Globus pallidus (tissue), 1 donor: ENCODE measurements around the gene RNF141.

Experiments used
- DNase-seq: peaks from one replicate; pipeline ENCODE4 v3.0.0-alpha.2; 2015; ENCODE audit warnings: low spot score

Gene RNF141, protein sequence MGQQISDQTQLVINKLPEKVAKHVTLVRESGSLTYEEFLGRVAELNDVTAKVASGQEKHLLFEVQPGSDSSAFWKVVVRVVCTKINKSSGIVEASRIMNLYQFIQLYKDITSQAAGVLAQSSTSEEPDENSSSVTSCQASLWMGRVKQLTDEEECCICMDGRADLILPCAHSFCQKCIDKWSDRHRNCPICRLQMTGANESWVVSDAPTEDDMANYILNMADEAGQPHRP

GRCh38 chr11:10540915-10541560 is at the start of gene RNF141:
Gene RNF141, minus strand, starts transcription at chr11:10541187. Its CDS starts 7,029 bp downstream, at chr11:10534158.
- DNase-seq, result peak; percentile 89

DNA sequence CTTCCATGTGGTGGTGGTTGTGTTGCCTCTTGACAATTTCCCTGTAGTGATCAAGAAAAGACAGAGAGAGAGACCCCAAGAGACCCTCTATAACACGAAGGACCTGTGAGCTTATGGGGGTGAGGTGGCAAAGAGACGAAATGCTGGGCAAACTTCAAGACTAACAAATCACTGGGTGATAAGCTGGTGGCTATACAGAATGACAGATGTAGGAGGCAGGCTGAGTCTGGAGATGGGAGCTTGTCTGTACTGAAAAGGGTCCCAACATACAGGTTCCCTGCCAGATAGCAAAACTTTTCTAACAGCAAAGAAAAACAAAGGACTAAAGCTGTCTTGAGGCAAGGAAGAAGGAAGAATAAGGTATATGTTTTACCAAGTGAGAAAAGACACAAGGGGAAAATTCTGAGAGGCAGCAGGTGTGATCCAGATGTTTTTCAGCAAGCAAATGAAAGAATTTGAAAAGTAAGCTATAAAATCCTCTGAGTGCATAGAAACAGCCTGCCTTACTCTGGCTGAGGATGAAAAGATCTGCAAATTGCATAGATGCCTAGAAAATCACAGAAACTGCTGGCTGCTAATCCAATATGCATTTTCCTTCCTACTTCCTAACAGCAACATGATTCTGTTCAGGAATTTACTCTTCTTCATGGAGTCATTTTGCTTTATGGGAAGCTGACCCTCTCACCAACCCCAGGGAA is 49.4 kb upstream of the RNF141 start:
- no peak for DNase-seq

GRCh38 chr11:10588904-10589303 is 47.9 kb upstream of the RNF141 start:
- DNase-seq, result no peak

DNA sequence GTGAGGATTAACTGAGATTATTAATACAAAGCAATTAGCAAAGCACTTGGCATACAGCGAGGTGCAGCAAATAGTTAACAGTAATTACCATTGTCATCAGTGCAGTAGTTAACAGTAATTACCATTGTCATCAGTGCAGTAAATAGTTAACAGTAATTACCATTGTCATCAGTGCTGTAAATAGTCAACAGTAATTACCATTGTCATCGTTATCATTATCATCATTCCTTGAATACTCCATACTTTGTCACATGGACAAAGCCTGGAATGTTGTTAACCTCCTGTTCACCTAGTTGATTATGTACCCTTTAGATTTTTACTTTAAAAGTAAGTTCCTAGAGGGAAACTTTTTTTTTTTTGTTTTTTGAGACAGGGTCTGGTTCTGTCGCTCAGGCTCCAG is 47.0 kb upstream of the RNF141 start:
- no peak for DNase-seq

DNA sequence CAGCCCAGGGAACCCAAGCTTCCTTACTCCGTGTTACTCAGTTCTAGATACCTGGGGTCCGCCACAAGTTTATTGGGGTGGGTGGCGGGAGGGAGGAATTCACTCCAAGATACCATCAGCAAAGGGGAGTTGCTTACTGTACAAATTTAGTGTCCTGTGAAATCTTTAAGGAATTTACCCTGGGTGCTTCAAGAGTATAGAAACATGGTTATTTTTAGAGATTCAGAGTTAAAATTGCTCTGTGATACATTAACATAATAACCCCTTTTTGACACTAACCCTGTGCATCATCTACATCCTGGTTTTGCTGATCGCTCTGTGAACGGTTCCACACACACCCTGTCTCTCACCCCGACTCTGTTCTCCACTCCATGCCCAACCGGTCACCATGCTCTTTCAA is 46.4 kb upstream of the RNF141 start:
- no peak for DNase-seq

GRCh38 chr11:10584071-10584501 is 43.1 kb upstream of the RNF141 start:
- DNase-seq, result no peak

DNA sequence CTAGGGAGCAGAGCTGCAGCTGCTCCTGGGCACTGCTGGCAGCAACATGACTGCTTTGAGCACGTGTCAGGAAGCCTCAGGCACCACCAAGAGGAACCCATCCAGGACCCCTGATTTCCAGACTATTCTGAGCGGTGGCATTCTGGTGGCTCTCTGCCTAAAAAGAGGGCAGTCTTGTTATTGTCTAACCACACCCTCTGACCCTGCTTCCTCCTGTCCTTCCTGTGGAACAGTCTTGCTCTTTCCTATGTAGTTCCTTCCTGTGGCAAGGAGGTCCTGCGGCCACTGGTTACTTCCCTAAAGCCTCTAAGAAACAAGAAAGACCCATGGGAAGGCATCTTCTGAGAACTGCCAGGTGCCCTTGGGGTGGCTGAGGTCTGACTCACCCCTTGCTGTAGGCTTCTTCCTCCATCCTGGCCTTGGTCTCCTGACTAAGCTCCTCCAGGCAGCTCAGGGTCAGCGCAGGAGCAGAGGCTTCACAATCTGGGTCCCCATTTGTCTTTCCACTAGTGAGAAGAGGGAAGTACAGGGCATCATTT is 40.6 kb upstream of the RNF141 start:
- peak; percentile 42 for DNase-seq

DNA sequence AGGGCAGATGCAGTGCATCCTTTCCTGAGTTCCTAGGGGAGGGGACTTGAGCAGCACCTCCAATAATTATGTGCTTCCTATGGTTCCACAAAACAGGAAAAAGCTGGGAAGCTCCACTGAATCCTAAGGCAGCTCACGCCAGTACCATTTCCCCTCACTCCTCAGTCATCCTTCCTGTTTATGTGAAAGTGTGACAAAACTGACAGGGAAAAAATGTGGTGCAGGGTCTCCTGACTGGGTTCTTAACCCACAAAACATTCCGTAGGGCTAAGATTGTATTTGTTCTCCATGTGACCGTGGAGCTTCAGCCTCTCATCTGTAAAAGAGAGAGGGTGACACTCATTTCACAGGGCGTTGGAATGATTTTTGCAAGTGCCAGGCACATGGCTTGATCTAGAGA is 39.6 kb upstream of the RNF141 start:
- no peak for DNase-seq

DNA sequence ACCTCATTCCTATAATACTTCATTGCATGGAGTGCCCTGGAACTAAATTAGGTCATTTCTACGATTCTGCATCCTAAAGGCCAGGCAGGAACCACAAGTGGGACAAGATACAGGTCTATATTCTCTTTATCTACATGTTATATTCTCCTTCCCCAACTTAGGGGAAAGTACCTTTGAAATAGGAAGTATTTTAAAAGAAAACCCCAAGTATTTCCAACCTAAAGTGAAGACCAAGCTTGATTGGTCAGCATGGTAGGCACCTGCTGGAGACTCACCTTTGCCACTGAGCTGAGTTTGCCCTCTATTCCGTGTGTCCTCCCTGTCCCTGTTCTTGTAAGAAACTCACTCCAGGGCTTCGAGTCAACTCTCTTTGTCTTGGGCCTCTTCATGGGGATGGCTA is 38.7 kb upstream of the RNF141 start:
- no peak for DNase-seq

DNA sequence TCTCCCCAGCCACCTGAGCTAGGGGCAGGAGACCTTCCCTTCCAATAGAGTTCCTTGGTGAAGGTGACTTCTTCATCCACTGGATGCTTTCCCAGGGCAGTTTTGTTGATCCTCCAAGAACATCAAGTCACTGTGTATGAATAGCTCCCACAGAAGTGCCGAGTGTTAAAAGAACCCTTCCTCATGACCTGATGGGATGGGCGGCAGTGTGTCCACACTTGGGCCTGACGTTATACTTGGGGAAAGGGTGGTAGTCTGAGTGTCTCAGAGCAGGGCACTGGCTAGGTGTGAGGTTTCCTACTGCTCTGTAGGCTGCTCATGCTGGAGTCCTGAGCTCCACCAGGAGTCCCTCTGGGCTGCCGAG is 35.0 kb upstream of the RNF141 start:
- DNase-seq, result no peak

DNA sequence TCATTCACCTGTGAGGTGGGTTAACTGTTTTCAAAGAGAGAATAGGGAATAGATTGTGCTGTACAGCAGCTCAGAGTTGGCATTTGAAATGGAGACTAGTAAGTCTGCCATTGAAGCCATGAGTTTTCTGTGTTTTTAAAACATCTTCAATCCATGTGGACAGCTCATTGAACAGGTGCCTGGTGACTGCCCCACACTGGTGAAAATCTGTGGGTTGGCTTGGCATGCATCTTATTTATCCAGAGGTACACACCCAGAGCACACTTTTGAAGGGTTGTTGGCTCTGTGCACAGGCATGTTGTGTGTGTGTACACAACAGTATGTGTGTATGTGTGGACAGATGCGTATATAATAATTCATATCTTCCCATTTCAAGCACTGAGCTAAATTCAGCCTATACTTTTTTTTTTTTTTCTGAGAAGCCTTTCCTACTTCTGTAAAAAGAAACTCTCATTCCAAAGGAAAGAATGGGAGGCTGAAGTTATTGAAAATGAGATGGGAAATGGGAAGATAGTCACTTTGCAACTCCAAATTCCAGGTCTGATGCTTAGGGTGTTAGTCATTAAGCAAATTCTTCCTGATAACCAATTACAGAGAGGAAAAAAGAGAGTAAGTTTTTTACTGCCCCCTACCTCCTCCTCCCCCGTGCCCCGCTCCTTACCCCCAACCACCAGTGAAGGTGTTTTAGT is 34.5 kb upstream of the RNF141 start:
- no peak for DNase-seq

DNA sequence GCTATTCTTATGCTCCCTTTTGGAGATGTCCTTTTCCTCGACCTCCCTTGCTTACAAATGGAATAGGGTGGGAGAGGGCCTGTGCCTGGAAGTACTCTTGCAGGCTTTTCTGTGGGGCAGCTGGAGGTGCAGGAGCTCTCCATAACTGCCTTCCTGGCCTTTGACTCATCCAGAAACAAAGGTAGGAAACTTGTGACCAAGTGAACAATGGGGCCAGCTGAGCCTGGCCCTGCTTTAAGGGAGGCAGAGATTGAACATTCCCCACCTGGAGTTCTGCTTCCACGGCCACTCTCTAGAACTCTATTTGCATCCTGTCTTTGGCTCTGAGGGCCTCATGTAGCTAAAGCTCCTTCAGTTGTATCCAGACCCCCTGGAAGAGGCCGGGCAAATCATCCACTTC is 32.6 kb upstream of the RNF141 start:
- DNase-seq, result no peak

DNA sequence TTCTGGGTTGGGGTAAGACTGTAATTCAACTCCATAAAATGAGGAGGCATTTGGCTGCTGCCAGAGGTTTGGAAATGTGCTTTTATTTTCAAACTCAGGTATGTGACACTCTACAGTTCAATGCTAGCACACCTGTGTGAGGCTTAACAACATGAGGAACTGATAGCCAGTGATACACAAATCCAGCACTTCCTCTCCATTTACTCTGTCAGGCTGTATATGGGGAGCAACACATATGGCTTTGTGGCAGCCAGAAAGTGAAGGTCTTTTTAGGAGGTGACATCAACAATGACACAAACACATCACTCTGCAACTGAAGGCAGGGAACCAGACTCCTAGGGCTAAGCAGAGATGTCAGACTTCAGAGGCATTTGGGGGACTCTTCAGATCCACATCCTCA is 32.0 kb upstream of the RNF141 start:
- DNase-seq, result no peak

- DNase-seq, result no peak
Observed at GRCh38 chr11:10572533-10572932, 31.5 kb upstream of the RNF141 start.

GRCh38 chr11:10568486-10568941 is 27.5 kb upstream of the RNF141 start, which contains the start of gene LYVE1:
Gene LYVE1, minus strand, starts transcription at chr11:10568665. Its CDS starts 133 bp downstream, at chr11:10568532.
- no peak for DNase-seq

DNA sequence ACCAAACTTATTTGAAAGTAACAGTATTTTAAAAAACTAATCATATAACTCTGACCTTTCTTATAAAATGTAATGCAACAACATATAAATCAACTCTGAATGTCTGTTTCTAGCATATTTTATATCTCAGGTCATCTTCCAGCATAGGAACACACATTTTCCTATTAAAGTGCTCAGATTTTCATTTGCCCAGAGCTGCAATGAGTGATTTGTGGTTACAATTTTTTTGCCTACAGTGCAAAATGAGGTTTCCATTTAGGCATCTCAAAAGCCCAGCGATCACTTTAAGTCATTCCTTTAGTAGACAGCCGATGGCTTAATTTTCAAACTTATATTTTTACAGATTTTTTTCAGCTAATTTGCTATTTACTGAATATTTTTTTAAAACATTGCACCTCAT is 26.5 kb upstream of the RNF141 start:
- no peak for DNase-seq

GRCh38 chr11:10566257-10566957 is 25.4 kb upstream of the RNF141 start:
- DNase-seq, result no peak

DNA sequence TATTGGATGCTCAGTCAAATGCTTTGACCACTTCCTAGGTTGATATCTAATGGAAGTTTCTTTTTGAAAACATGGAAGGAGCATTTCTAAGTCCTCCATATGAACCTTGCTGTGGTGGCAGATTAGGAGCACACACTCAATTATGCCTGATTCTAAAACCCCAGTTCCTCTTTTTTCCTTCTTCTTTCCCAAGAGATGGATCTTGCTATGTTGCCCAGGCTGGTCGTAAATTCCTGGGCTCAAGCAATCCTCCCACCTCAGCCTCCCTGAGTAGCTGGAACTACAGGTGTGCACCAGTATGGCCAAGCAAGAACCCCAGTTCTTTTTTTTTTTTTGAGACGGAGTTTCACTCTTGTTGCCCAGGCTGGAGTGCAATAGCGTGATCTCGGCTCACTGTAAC is 24.5 kb upstream of the RNF141 start:
- DNase-seq, result no peak

DNA sequence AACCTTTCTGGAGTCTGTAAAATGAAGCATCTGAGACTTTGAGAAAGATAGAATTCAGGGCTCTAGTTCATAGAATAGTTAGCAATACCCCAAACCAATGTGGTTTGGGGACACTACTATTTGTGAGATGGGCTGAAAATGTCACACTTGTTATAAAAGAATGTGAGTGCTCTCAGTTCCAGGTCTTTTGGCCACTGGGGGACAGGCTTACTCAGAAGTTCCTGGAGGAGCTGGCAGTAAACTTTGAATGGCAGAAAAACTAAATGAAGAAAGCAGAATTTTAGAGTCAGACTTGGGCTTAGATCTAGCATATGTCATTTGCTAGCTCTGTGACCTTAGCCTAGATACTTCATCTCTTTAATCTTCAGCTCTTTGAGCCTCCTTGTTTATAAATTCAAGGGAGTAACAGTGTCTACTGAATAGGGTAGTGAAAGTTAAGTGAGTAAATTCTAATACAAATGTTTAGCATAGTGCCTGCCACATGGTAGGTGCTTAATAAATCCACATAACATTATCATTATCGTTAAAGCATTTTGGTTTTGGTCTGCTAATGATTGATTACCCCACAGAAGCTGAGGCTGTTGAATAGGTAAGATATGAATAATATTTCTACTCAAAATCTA is 23.8 kb upstream of the RNF141 start:
- DNase-seq, result no peak

DNA sequence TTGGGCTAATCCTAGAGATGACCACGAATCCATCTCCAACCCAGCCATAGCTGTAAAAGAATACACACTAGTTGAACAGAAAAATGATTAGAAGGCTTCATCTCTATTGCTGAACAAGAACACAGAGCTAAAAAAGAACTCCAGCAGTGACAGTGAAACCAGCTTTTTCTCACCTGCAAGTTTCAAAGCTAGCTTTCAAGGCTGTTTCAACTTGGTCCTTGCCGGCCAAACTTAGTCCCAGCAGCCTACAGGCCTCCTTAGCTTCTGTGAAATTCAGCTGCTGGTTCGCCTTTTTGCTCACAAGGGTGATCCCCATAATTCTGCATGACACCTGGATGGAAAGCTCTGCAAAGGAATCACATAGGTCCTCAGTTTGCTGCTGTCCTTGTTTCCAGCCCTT is 23.0 kb upstream of the RNF141 start:
- DNase-seq, result no peak

DNA sequence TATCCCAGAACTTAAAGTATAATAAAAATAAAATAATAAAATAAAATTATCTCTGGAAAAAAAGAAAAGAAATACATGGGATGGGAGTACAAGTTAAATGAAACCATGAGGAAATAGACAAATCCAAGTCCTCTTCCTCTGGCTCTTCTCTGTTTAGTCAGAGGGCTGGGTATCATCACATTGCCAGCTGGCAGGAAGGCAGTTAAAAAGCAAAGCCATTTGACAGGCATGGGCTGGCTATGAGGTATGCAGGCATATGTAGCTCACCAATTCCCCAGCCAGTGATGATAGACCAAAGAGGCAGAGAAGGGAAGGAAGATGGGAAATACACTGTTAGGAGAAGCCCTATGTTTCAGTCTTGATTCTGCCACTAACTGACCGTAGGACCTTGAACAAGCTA is 21.0 kb upstream of the RNF141 start:
- no peak for DNase-seq
